SK-N-SH (cell line): ENCODE results near the gene MRPL52.

Experiments
- FOXJ3 ChIP-seq: sonication (generic); formaldehyde crosslinking; IDR thresholded peaks from 2 replicates; pipeline ENCODE4 v1.5.1; 2020; ENCODE audit warnings: mild to moderate bottlenecking, missing genetic modification reagents
- GABPA ChIP-seq: IDR thresholded peaks from 2 replicates; pipeline ENCODE4 v1.4.0; 2012; ENCODE audit warnings: low read depth, mild to moderate bottlenecking
- MEF2A ChIP-seq: IDR thresholded peaks from 2 replicates; pipeline ENCODE4 v1.4.0; 2012; ENCODE audit warnings: low read depth, borderline replicate concordance
- NRF1 ChIP-seq: IDR thresholded peaks from 2 replicates; pipeline ENCODE4 v1.6.1; 2012; ENCODE audit warnings: low read depth, mild to moderate bottlenecking, low read length
- SMC3 ChIP-seq: IDR thresholded peaks from 2 replicates; pipeline ENCODE4 v1.6.1; 2012; ENCODE audit warnings: low read depth, low read length, improper control_type of control experiment
- TAF1 ChIP-seq: IDR thresholded peaks from 2 replicates; pipeline ENCODE4 v1.6.1; 2012; ENCODE audit warnings: low read depth, mild to moderate bottlenecking, low read length, moderate library complexity, borderline replicate concordance
- TF ChIP-seq, protein P1 (sequence below): fragments of 200-600 bp; sonication (generic); IDR thresholded peaks from 2 replicates; pipeline ENCODE4 v1.6.1; 2017; ENCODE audit warnings: antibody characterized with exemption, mild to moderate bottlenecking, moderate library complexity
- TF ChIP-seq, protein P2 (sequence below): IDR thresholded peaks from 2 replicates; pipeline ENCODE4 v1.4.0; 2012; ENCODE audit warnings: low read depth, borderline replicate concordance

DNA sequence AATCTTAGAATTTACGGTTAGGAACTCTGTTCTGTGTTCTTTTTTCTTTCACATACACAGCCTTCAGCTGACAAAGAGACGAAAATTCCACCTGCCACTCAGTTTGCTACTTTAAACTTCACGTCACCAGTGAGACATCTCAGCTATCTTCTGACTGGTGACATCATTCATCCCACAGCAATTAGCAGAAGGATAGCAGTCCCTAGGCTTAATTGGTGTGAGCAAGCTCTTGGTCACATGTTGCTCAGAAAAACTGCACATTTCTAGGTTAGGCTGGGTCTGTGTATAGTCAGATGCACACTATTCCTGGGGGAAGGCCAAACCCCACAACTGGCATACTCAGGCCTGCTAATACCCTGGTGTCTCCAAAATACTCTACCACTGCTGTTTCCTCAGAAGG, 38.4 kb upstream of the MRPL52 start:
- TF ChIP-seq, protein P1, sequence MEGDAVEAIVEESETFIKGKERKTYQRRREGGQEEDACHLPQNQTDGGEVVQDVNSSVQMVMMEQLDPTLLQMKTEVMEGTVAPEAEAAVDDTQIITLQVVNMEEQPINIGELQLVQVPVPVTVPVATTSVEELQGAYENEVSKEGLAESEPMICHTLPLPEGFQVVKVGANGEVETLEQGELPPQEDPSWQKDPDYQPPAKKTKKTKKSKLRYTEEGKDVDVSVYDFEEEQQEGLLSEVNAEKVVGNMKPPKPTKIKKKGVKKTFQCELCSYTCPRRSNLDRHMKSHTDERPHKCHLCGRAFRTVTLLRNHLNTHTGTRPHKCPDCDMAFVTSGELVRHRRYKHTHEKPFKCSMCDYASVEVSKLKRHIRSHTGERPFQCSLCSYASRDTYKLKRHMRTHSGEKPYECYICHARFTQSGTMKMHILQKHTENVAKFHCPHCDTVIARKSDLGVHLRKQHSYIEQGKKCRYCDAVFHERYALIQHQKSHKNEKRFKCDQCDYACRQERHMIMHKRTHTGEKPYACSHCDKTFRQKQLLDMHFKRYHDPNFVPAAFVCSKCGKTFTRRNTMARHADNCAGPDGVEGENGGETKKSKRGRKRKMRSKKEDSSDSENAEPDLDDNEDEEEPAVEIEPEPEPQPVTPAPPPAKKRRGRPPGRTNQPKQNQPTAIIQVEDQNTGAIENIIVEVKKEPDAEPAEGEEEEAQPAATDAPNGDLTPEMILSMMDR: no peak
- no peak for TF ChIP-seq TAF1
- TF ChIP-seq MEF2A: no peak
- TF ChIP-seq SMC3: no peak
- no peak for TF ChIP-seq NRF1
- TF ChIP-seq FOXJ3 (CRISPR knock-in tag): no peak
- TF ChIP-seq, protein P2, sequence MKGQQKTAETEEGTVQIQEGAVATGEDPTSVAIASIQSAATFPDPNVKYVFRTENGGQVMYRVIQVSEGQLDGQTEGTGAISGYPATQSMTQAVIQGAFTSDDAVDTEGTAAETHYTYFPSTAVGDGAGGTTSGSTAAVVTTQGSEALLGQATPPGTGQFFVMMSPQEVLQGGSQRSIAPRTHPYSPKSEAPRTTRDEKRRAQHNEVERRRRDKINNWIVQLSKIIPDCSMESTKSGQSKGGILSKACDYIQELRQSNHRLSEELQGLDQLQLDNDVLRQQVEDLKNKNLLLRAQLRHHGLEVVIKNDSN: 0 out of 2 replicates have a peak, but pooled peaks have one; percentile 52
- TF ChIP-seq GABPA: no peak
